Bronchial epithelial cell (primary cell): ENCODE measurements around the gene PPM1K. TPM values are rescaled to one million over a fixed set of nuclear protein-coding genes. Genes with fewer than 3 reads are reported as not detected.
"Not testable (repeated sequence)": the region's sequence is repeated elsewhere in the genome, so short reads cannot be mapped to it uniquely, and the experiment has no call there.

ENCODE experiments used
- DNase-seq: peaks from one replicate; pipeline ENCODE4 v3.0.0-alpha.2; 2010; ENCODE audit warnings: low read depth
- FAIRE-seq: peaks from 2 replicates; lab custom pipeline; 2011; peaks lifted over from hg19 to GRCh38; lab: Jason Lieb, UNC
- H3K27me3 ChIP-seq: 2 replicates; pipeline ENCODE4 v1.5.1; 2011; ENCODE audit warnings: low read length; ENCODE audit not compliant: control insufficient read depth, insufficient read depth
- H3K36me3 ChIP-seq: 2 replicates; pipeline ENCODE4 v1.5.1; 2011; ENCODE audit warnings: low read length; ENCODE audit not compliant: control insufficient read depth, insufficient read depth
- H3K4me3 ChIP-seq: 2 replicates; pipeline ENCODE4 v1.5.1; 2011; ENCODE audit warnings: mild to moderate bottlenecking, low read depth, low read length, control low read depth
- CTCF ChIP-seq: IDR thresholded peaks from 2 replicates; pipeline ENCODE4 v1.5.1; 2011; ENCODE audit warnings: mild to moderate bottlenecking, moderate library complexity, low read length, control low read depth, inconsistent platforms; ENCODE audit not compliant: insufficient read depth, severe bottlenecking
- total RNA-seq: library from RNA; depleted of rRNA; stranded (reverse); fragments of >200 nt; gene quantifications from 2 replicates; pipeline ENCODE4 v1.2.1, GENCODE V29; 2014

Gene PPM1K
- total RNA-seq, 1 donor from 2014 or later = 9.5 TPM

- Histone ChIP-seq H3K27me3 (no peaks in the 10 kb centered on the region), H3K4me3 (no peak overlapping the region), H3K36me3 (no peaks in the 10 kb centered on the region)
- DNase-seq (peak; percentile 75), FAIRE-seq (no peak)
- TF ChIP-seq CTCF = no peak
These were observed 34.5 kb upstream of the PPM1K start for GRCh38 chr4:88318751-88319350.

GRCh38 chr4:88315460-88316017 lies 31.2 kb upstream of the PPM1K start:
- H3K4me3 ChIP-seq = no peak overlapping the region
- no peak for TF ChIP-seq CTCF
- FAIRE-seq (no peak), DNase-seq (no peak)
- H3K36me3 ChIP-seq = no peaks in the 10 kb centered on the region
- H3K27me3 ChIP-seq = no peaks in the 10 kb centered on the region

GRCh38 chr4:88313088-88313624 lies 28.8 kb upstream of the PPM1K start:
- FAIRE-seq, H3K4me3 ChIP-seq, H3K27me3 ChIP-seq, DNase-seq, H3K36me3 ChIP-seq: not testable (repeated sequence)

GRCh38 chr4:88308587-88308986 lies 24.2 kb upstream of the PPM1K start:
- H3K27me3 ChIP-seq = peaks cover 1% of the 10 kb centered on the region
- H3K4me3 ChIP-seq = no peak overlapping the region
- H3K36me3 ChIP-seq = no peaks in the 10 kb centered on the region
- DNase-seq = peak; percentile 12
- peak; percentile 52 for FAIRE-seq
- no peak for TF ChIP-seq CTCF

GRCh38 chr4:88297725-88298454 lies 13.5 kb upstream of the PPM1K start:
- TF ChIP-seq CTCF = no peak
- FAIRE-seq (no peak), DNase-seq (no peak)
- no peak overlapping the region for H3K4me3 ChIP-seq
- no peaks in the 10 kb centered on the region for H3K27me3 ChIP-seq
- no peaks in the 10 kb centered on the region for H3K36me3 ChIP-seq

- FAIRE-seq = no peak
- Histone ChIP-seq H3K27me3 (no peaks in the 10 kb centered on the region), H3K4me3 (no peak overlapping the region), H3K36me3 (no peaks in the 10 kb centered on the region)
- TF ChIP-seq CTCF = no peak
- DNase-seq = no peak
These were observed 12.8 kb upstream of the PPM1K start for GRCh38 chr4:88297212-88297516.
